ENCODE measurements around the gene NTM. TPM values are rescaled to one million over a fixed set of nuclear protein-coding genes. Genes with fewer than 3 reads are reported as not detected.

NTM gene
- total RNA-seq, 1 experiment from 2014 or later, result 8.6 TPM

DNA sequence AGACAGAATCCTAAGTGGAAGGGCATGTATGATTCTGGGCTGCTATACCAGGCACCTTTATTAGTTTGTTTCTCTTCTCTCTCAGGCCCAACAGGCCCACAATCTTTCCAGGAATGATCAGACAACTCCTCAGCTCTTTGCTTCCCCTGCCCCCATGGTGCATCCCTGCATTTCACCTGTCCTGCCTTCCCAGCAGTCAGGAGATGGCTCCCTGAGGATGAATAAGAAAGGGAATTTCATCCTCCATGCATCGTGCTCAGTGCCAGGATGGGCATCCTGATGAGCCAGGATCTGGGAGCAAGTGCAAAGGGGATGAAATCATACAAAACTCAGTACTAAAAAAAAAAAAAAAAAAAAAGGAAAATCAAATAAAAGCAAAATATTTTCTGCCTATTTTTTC, 18.6 kb upstream of the NTM start:
- DNase-seq (ENCODE audit: low spot score), result no peak
- ChIA-PET POLR2A (ENCODE audit: low non-redundant PET) (no interaction called here), CTCF (no interaction called here)
- Histone ChIP-seq H3K36me3 (ENCODE audit: insufficient read depth, low read length, poor library complexity, severe bottlenecking) (no peaks in the 10 kb centered on the region), H3K9me3 (ENCODE audit: low read depth, low read length, poor library complexity, severe bottlenecking) (peaks cover 4% of the 10 kb centered on the region), H3K4me3 (ENCODE audit: low read depth, low read length, poor library complexity, severe bottlenecking) (no peak overlapping the region), H3K4me1 (ENCODE audit: insufficient read depth, low read length, poor library complexity, severe bottlenecking) (no peaks in the 10 kb centered on the region), H3K27ac (ENCODE audit: low read depth, low read length, poor library complexity, severe bottlenecking) (no peak overlapping the region), H3K27me3 (replicated peaks; ENCODE audit: insufficient read depth, low read depth, low read length, poor library complexity) (peaks cover 15% of the 10 kb centered on the region)
- intact Hi-C loops (cut with micrococcal nuclease; ENCODE audit: unreplicated experiment), result no loop called here
- no peak for TF ChIP-seq EZH2 (IDR thresholded peaks at IDR 0.05; ENCODE audit: borderline replicate concordance, low read depth, low read length, poor library complexity, severe bottlenecking)
- TF ChIP-seq, protein P1, sequence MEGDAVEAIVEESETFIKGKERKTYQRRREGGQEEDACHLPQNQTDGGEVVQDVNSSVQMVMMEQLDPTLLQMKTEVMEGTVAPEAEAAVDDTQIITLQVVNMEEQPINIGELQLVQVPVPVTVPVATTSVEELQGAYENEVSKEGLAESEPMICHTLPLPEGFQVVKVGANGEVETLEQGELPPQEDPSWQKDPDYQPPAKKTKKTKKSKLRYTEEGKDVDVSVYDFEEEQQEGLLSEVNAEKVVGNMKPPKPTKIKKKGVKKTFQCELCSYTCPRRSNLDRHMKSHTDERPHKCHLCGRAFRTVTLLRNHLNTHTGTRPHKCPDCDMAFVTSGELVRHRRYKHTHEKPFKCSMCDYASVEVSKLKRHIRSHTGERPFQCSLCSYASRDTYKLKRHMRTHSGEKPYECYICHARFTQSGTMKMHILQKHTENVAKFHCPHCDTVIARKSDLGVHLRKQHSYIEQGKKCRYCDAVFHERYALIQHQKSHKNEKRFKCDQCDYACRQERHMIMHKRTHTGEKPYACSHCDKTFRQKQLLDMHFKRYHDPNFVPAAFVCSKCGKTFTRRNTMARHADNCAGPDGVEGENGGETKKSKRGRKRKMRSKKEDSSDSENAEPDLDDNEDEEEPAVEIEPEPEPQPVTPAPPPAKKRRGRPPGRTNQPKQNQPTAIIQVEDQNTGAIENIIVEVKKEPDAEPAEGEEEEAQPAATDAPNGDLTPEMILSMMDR (conservative IDR thresholded peaks at IDR 0.05; ENCODE audit: low read depth, low read length), result no peak
- no TSS peak for BruUV-seq (replicated peaks)

DNA sequence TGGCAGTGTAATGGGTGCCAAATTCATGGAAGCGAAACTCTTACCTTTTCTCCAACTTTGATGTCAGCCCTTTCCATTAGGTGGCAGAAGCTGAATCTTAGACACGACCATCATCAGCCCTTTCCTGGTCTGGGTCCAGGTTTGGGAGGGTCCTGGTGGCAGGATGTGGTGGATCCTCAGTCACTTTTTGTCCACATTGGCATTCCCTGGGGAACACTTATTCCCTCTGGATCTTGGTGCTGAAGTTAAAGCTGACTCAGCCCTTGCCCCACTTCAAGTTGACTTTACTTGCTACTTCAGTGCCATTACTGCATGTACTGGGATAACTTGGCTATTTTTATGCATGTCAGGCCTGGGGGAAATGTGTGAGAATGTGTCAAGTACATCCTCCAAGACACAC, 16.6 kb upstream of the NTM start:
- CTCF ChIA-PET, result no interaction called here

DNA sequence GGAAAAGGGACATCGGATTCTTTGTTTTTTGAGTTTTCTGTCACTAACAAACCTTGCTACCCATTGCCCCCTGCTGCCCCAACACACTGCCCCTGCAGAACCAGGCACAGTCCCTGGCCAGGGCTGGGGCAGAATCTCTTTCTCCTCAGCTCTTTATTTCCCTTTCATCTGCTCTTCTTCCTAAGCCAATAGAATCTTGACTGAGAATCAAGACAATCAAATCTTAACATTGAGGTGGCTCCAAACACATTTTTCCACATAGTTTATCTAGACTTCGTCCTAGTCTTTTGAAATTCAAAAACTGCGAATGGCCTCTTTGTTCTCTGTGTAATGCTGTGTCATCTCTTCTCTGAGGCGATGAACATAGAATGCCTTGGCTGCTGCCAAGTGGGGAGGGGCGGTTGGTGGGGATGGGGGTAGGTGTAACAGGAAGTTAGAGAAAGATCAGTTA, 16.1 kb upstream of the NTM start:
- Histone ChIP-seq H3K27ac (ENCODE audit: low read depth, low read length, poor library complexity, severe bottlenecking) (no peak overlapping the region), H3K36me3 (ENCODE audit: insufficient read depth, low read length, poor library complexity, severe bottlenecking) (no peaks in the 10 kb centered on the region), H3K9me3 (ENCODE audit: low read depth, low read length, poor library complexity, severe bottlenecking) (no peaks in the 10 kb centered on the region), H3K4me3 (ENCODE audit: low read depth, low read length, poor library complexity, severe bottlenecking) (no peak overlapping the region), H3K4me1 (ENCODE audit: insufficient read depth, low read length, poor library complexity, severe bottlenecking) (no peaks in the 10 kb centered on the region), H3K27me3 (replicated peaks; ENCODE audit: insufficient read depth, low read depth, low read length, poor library complexity) (peaks cover 15% of the 10 kb centered on the region)
- TF ChIP-seq, protein P1 (conservative IDR thresholded peaks at IDR 0.05; ENCODE audit: low read depth, low read length), result no peak
- TF ChIP-seq EZH2 (IDR thresholded peaks at IDR 0.05; ENCODE audit: borderline replicate concordance, low read depth, low read length, poor library complexity, severe bottlenecking), result no peak
- no TSS peak for BruUV-seq (replicated peaks)
- intact Hi-C loops (cut with micrococcal nuclease; ENCODE audit: unreplicated experiment), result no loop called here
- POLR2A ChIA-PET (ENCODE audit: low non-redundant PET), result no interaction called here
- DNase-seq (ENCODE audit: low spot score), result no peak
- CTCF ChIA-PET, result no interaction called here

More for the DNA sequence above, 16.6 kb upstream of the NTM start:
- TF ChIP-seq, protein P1 (conservative IDR thresholded peaks at IDR 0.05; ENCODE audit: low read depth, low read length), result no peak
- TF ChIP-seq EZH2 (IDR thresholded peaks at IDR 0.05; ENCODE audit: borderline replicate concordance, low read depth, low read length, poor library complexity, severe bottlenecking), result no peak
- DNase-seq (ENCODE audit: low spot score), result no peak
- H3K36me3 ChIP-seq (ENCODE audit: insufficient read depth, low read length, poor library complexity, severe bottlenecking), result no peaks in the 10 kb centered on the region
- POLR2A ChIA-PET (ENCODE audit: low non-redundant PET), result no interaction called here
- H3K4me1 ChIP-seq (ENCODE audit: insufficient read depth, low read length, poor library complexity, severe bottlenecking), result no peaks in the 10 kb centered on the region
- H3K27ac ChIP-seq (ENCODE audit: low read depth, low read length, poor library complexity, severe bottlenecking), result no peak overlapping the region
- no peak overlapping the region for H3K4me3 ChIP-seq (ENCODE audit: low read depth, low read length, poor library complexity, severe bottlenecking)
- no peaks in the 10 kb centered on the region for H3K9me3 ChIP-seq (ENCODE audit: low read depth, low read length, poor library complexity, severe bottlenecking)
- BruUV-seq (replicated peaks), result no TSS peak
- intact Hi-C loops (cut with micrococcal nuclease; ENCODE audit: unreplicated experiment), result no loop called here
- peaks cover 15% of the 10 kb centered on the region for H3K27me3 ChIP-seq (replicated peaks; ENCODE audit: insufficient read depth, low read depth, low read length, poor library complexity)
